Omental fat pad (tissue), 4 donors: ENCODE results near the gene SLC19A1. TPM values are rescaled to one million over a fixed set of nuclear protein-coding genes. Genes with fewer than 3 reads are reported as not detected.

ENCODE experiments used
- ATAC-seq: fragments of 150-250 bp; one replicate; pipeline ENCODE4 v1.9.1; 2016; ENCODE audit warnings: mild to moderate bottlenecking, moderate library complexity; ENCODE audit not compliant: low FRiP score
- DNase-seq: peaks from one replicate; pipeline ENCODE4 v3.0.0-alpha.2; 2019; ENCODE audit warnings: low spot score
- CTCF ChIP-seq, 3 donors: fragments of 450-650 bp; IDR thresholded peaks; one replicate each; pipeline ENCODE4 v1.5.1; 2016 to 2017; ENCODE audit warnings: antibody characterized with exemption in 3 of 3, mild to moderate bottlenecking in 3 of 3, moderate library complexity in 2 of 3
- total RNA-seq, 4 donors: library from RNA; depleted of rRNA; stranded (reverse); fragments of >200 nt; gene quantifications; one replicate each; pipeline ENCODE4 v1.1.0, GENCODE V29; 2016

Gene SLC19A1
- total RNA-seq, 4 donors from 2014 or later, result 5.8 to 18.6 (median 14.6) TPM

DNA sequence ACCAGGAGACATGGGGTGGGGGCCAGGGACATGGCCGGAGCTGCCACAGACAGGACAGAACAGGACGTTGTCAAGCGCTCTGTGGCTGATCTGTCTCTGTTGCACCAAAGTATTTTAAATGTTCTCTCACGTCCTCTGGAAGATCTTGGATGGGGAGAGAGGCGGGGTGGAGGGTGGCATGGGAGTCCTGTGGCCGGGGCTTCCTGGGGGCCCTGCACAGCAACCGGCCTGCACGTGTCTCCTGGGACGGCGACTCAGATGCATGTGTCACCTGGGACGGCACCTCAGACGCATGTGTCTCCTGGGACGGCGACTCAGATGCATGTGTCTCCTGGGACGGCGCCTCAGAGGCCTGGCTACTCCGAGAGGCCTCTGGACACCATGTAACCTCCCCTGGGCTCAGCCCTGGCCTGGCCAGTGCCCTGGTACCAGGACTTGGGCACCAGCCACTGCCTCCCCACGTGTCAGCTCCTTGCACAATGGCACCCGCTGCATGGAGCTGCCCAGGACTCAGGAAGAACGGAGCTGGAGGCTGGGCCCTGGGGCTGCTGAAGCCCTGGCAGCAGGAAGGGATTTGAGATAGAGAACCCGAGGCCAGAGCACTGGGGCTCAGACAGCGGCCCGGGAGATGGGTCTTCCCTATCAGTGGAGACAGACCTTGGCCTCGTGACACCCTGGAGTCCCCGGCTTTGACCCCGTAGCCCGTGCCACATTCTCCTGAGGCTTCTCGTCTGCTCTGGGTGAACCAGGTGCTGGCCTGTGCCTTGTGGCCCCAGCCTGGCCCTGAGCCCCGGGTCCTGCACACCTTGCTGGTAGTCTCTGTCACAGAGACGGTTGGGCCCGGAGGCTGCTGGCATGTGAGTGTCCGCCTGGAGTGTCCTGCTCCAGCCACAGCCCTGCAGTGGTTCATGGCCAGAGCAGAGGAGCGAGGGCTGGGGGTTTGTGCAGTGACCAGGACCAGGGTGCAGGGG lies 14.7 kb upstream of the SLC19A1 start:
- ATAC-seq, result no peak
- TF ChIP-seq CTCF (IDR thresholded peaks at IDR 0.05), result no peak
- no peak for DNase-seq

DNA sequence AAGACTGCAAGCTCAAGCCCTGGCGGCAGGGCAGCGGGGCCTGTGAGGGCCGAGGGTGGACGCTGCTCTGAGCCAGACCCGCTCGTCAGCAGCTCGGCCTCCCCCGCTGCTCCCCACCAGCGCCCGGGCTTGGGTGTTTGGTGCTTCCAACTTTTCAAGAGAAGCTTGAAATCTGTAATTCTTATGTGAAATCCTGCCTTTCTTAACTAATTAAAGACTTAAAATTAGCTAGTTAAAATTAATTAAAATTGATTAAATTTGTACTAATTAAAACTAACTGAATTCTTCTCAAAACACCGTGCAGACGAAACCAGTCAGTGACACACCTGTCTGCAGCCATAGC lies 14.0 kb upstream of the SLC19A1 start:
- no peak for TF ChIP-seq CTCF (IDR thresholded peaks at IDR 0.05)

DNA sequence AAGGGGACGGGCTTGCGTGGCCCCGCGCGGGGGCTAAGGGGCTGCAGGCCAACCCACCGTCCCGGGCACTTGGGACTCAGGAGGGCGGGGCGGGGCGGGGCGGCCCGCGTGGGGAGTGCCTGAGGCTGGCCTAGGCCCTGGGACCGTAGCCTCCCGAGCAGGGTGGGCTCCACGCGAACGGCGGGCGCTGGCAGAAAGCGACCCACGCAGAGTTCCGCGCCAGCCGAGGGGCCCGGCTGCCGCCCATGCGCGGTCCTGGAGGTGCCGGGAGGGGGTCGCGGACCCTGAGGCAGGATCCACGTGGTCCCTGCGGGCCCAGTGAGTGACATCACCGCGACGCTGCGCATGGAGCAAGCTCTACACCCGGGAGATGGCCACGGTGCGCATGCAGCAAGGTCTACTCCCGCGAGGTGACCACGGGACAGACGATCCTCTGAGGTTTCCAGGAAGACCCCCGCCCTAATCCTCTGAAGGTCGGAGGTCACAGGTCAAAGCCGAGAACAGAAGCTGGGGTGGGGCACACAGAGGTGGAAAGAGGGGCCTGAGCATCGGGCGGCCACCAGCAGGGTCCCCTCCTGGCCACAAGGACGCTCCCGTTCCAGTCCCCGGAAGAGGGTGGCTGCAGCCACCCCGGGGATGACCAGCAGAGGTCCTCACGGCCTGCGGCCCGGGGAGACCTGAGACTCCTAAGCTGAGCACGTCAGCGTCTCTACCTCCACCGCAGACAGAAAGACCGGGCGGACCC lies 13.5 kb upstream of the SLC19A1 start:
- ATAC-seq (peak; percentile 73), DNase-seq (no peak)
- peak in 1 of 3 donors; percentile 30 for TF ChIP-seq CTCF (IDR thresholded peaks at IDR 0.05)

More for the DNA sequence above, 14.0 kb upstream of the SLC19A1 start:
- DNase-seq (no peak), ATAC-seq (no peak)

DNA sequence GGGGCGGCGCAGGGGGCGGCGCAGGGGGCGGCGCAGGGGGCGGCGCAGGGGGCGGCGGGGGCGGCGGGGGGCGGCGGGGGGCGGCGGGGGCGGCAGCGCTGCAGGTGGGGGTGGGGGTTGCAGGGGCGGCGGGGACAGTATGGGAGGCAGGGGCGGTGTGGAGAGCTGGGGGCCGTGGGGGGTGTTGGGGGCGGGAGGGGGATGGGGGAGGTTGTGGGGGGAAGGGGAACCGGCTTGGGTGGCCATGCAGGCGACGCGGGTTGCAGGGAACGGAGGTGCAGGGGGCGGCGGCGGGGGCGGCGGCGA lies 13.0 kb upstream of the SLC19A1 start:
- no peak for TF ChIP-seq CTCF (IDR thresholded peaks at IDR 0.05)
- DNase-seq, result no peak
- no peak for ATAC-seq

DNA sequence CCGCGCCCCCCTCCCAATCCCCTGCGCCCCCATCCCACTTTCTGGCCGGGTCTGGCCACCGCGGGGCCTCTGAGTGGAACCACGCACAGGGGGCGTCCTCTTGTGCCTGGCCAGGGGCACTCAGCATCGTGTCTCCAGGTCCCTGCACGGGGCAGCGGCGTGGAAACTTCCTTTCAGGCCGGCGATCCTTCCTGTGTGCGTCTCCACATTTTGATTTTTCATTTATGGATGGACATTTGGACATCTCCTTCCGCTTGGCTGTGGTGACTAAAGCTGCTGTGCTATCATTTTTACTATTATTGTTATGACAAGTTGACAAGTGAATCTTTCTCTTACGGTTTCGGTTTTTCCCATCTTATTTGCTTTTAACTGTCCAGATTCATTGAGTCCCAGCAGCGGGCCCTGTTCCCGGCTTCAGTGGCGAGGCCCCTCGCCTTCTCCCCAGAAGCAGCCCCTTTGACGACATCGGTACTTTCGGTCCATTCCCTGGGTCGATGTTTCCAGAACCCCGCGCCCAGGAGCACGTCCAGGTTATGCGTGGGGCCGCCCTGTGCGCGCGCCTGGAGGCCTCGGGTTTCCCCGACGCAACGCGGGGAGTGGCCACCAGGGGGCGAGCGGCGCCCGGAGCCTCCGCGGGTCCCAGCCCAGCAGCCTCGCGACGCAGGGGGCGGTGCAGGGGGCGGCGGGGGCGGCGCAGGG lies 12.4 kb upstream of the SLC19A1 start:
- ATAC-seq (peak; percentile 74), DNase-seq (peak; percentile 78)
- peak in 2 of 3 donors; percentile 77 to 89 for TF ChIP-seq CTCF (IDR thresholded peaks at IDR 0.05)

DNA sequence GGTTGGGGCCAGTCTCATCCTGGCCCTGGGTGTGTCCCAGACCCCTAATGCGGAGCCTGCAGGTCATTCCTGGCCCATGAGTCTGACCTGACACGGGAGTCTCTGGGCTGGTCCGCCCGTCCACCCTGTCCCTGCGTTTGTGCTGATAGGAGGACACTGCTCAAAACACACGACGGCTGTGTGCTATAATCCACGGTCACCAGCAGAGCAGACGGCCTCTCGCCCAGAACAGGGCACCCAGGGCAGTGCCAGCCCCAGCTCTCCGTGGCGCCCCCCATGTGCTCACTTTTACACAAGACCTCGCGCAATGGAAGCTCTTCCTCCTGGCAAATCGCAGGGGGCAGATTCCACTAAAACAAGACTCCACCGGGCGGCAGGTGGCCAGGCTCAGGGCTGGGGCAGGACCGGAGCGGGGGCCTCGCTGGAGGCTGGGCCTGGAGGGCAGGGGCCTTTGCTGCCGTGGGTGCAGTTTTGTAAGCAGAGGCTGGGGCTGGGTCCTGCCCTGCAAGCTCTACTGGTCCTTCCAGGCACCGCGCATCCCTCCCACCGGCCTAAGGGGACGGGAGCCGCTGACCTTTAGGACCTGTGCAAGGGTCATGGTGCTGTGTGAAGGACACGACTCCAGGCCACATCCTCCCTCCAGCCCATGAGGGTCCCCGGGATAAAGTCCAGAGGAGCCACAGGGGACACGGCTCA lies 10.6 kb upstream of the SLC19A1 start:
- no peak for ATAC-seq
- no peak for TF ChIP-seq CTCF (IDR thresholded peaks at IDR 0.05)
- DNase-seq, result no peak
